Hematopoietic multipotent progenitor cell treated with erythropoietin and hydrocortisone succinate and interleukin-3 and kit ligand, for 17 days (in vitro differentiated cells): ENCODE data around the gene HTATIP2.
"Not testable (repeated sequence)": the region's sequence is repeated elsewhere in the genome, so short reads cannot be mapped to it uniquely, and the experiment has no call there.

Experiments used
- DNase-seq: peaks from one replicate; pipeline ENCODE4 v3.0.0-alpha.2; 2015; ENCODE audit warnings: low spot score

Gene HTATIP2

DNA sequence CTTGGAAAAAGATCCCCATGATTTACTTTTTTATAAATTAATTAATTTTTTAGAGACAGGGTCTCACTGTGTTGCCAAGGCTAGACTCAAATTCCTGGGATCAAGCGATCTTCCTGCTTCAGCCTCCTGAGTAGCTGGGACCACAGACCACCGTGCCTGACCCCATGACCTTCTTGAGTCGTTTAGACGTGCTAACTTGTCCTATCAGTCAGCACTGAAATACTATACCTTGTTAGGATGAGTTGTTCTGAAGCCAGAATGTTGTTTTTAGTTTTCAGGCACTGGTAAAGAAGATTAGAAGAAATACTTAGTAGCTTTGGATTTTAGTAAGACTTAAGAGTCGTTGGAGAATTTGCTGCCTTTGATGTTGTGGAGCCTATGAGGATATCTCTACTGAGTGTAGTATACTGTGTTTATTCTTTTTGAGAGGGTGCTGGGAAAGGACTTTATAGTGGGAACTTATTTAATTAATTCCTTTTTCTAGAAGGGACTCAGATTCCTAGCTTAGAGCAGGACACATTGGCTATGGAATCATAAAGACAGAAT lies 8.6 kb downstream of the HTATIP2 start:
- no peak for DNase-seq

- no peak for DNase-seq
Observed at GRCh38 chr11:20373147-20373546, 9.6 kb downstream of the HTATIP2 start.

GRCh38 chr11:20373568-20374209 lies 10.2 kb downstream of the HTATIP2 start:
- no peak for DNase-seq

DNA sequence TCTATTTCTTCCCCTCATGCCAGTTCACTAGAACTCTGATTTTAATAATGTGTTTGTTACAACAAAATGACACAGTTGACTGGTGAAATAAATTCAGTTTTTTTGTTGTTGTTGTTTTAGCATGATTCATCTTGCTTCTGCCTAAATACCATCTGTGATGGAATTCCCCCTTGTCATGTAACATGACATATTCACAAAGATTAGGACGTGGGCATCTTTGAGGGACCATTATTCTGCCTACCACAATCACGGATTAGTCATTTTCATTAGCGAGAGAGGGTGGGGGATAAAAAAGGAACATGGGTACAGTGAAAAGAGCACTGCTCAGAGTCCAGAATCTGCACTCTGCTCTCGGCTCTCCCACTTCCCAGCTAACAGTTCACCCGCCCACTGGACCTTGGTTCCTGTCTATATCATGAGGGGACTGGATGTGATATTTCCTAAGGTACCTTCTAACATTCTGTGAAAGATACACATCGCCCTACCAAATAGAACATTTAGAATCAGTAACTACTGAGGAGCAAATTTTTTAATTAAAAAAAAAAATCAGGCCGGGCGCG lies 11.3 kb downstream of the HTATIP2 start:
- no peak for DNase-seq

GRCh38 chr11:20376162-20376730 lies 12.7 kb downstream of the HTATIP2 start:
- DNase-seq: no peak

GRCh38 chr11:20385996-20386395 lies 22.5 kb downstream of the HTATIP2 start:
- not testable (repeated sequence) for DNase-seq

DNA sequence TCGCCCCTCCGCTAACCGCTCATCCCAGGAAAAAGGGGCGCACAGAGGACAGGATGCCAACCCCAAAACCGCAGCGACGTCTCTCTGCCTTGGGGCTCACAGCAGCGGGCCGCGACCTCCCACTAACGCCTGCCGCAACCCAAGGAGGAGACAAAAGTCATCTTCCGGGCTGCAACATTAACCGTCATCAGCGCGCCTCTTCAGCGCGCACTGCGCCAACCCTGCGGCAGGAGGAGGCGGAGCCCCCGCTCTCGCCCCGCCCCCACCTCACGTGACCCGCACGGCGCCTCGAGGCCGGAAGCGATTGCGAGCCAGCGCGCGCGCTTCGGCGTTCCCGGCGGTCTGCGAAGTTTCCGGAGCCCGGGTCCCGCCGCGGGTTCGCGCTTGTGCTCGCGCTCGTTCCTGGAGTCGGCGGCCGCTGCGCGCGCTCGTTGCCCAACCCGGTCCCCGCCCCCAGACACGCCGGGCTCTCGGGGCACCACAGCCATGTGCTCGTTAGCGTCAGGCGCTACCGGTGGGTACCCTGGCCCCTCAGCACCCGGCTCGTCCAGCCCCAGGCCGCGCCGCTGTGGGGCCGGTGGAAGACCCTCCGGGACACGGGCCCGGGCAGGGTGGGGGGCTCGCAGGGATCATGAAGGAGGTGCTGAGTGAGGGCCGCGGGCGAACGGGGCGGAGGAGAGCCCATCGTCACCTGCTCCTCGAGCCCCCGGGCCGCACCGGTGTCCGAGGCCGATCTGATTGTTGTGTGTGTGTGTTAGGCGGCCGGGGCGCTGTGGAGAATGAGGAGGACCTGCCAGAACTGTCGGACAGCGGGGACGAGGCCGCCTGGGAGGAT lies 24.0 kb downstream of the HTATIP2 start, which contains the start of gene PRMT3:
TSS of gene PRMT3 (plus strand) at position 456 of the 835 bp plus-strand sequence. CDS start at position 487, 31 bp downstream.
- peak; percentile 93 for DNase-seq

GRCh38 chr11:20388096-20389055 lies 24.9 kb downstream of the HTATIP2 start:
- peak; percentile 42 for DNase-seq

DNA sequence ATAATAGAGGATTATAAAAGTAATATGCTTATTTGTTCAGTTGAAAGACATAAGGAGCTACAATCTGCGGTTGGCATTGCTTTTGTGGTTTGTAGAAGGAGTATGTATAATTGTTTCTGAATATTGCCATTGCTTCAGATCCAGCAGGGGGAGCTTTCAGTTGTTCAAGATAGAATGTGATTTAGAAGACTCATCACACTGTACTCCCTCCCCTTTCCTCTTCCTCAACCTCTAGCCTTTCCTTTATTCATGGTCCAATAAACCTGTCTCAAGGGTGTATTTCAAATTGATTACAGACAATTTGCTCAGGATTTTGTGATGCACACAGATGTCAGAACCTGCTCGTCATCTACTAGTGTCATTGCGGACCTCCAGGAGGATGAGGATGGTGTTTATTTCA lies 33.8 kb downstream of the HTATIP2 start:
- peak; percentile 75 for DNase-seq

GRCh38 chr11:20399498-20399897 lies 36.0 kb downstream of the HTATIP2 start:
- DNase-seq: no peak

- DNase-seq: no peak
Observed at GRCh38 chr11:20403059-20403458, 39.5 kb downstream of the HTATIP2 start.

- DNase-seq: no peak
Observed at GRCh38 chr11:20406484-20406883, 43.0 kb downstream of the HTATIP2 start.

GRCh38 chr11:20407344-20407743 lies 43.8 kb downstream of the HTATIP2 start:
- DNase-seq: no peak

DNA sequence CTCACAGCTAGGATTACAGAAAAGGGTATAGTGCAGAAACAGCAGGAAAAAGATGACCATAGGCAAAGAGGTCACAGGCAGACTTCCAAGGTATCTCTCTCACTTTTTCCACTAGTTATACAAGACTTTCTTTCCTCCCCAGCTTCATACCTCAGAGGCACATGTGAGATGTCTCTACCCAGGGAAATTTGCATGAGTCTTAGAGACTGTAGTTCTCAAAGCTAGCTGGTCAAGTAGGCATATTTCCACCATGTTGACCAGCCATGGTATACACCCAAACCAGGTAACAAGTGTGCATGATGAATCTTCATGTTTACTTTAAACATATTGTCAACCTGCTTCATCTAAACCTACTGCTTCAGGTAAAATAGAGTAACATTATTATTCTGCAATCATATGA lies 51.9 kb downstream of the HTATIP2 start:
- no peak for DNase-seq

GRCh38 chr11:20417771-20418170 lies 54.3 kb downstream of the HTATIP2 start:
- no peak for DNase-seq

- no peak for DNase-seq
Observed at GRCh38 chr11:20421946-20422345, 58.4 kb downstream of the HTATIP2 start.

- no peak for DNase-seq
Observed at GRCh38 chr11:20429216-20429615, 65.7 kb downstream of the HTATIP2 start.
